ENCODE data around the gene CBX4.

CBX4 gene

GRCh38 chr17:79841369-79842135 is 2.3 kb upstream of the CBX4 start:
- DNase-seq, result no peak

- DNase-seq, result no peak
Measured at GRCh38 chr17:79840989-79841286, 1.7 kb upstream of the CBX4 start.

GRCh38 chr17:79840269-79840988 is 1.2 kb upstream of the CBX4 start:
- peak; percentile 35 for DNase-seq

GRCh38 chr17:79838522-79839274 is 542 bp downstream of the CBX4 start:
- DNase-seq, result peak; percentile 58

- DNase-seq, result no peak
Measured at GRCh38 chr17:79837888-79838521, 1.2 kb downstream of the CBX4 start.

- DNase-seq, result peak; percentile 50
Measured at GRCh38 chr17:79836972-79837887, 2.0 kb downstream of the CBX4 start.

GRCh38 chr17:79836510-79836971 is 2.7 kb downstream of the CBX4 start:
- no peak for DNase-seq

GRCh38 chr17:79835953-79836509 is 3.2 kb downstream of the CBX4 start:
- no peak for DNase-seq

GRCh38 chr17:79835470-79835899 is 3.8 kb downstream of the CBX4 start:
- DNase-seq, result no peak

- peak; percentile 50 for DNase-seq
Measured at GRCh38 chr17:79834565-79835469, 4.4 kb downstream of the CBX4 start.

- DNase-seq, result no peak
Measured at GRCh38 chr17:79833744-79834564, 5.3 kb downstream of the CBX4 start.

- DNase-seq, result no peak
Measured at GRCh38 chr17:79833110-79833450, 6.2 kb downstream of the CBX4 start.

- no peak for DNase-seq
Measured at GRCh38 chr17:79832218-79833109, 6.8 kb downstream of the CBX4 start.

GRCh38 chr17:79831265-79832217 is 7.7 kb downstream of the CBX4 start:
- DNase-seq, result no peak

- DNase-seq, result no peak
Measured at GRCh38 chr17:79830763-79831264, 8.4 kb downstream of the CBX4 start.

- DNase-seq, result no peak
Measured at GRCh38 chr17:79830303-79830702, 8.9 kb downstream of the CBX4 start.

GRCh38 chr17:79829457-79829856 is 9.8 kb downstream of the CBX4 start:
- DNase-seq, result no peak
